GM19023 (cell line): ENCODE measurements around the gene UST.
"Not testable (repeated sequence)": the region's sequence is repeated elsewhere in the genome, so short reads cannot be mapped to it uniquely, and the experiment has no call there.

Experiments used
- ATAC-seq: cut with Tn5 transposase; IDR thresholded peaks from one replicate; pipeline ENCODE4 v1.9.1; 2021; ENCODE audit warnings: mild to moderate bottlenecking, moderate library complexity; ENCODE audit not compliant: unreplicated experiment

UST gene

GRCh38 chr6:148764259-148765020, 17.6 kb downstream of the UST start:
- ATAC-seq: not testable (repeated sequence)

- no peak for ATAC-seq
Observed at GRCh38 chr6:148765898-148766808, 19.3 kb downstream of the UST start.

GRCh38 chr6:148768646-148769270, 21.9 kb downstream of the UST start:
- ATAC-seq: no peak

GRCh38 chr6:148769304-148769968, 22.6 kb downstream of the UST start:
- no peak for ATAC-seq

GRCh38 chr6:148770408-148771211, 23.8 kb downstream of the UST start:
- no peak for ATAC-seq

- no peak for ATAC-seq
Observed at GRCh38 chr6:148771212-148771601, 24.4 kb downstream of the UST start.

- ATAC-seq: no peak
Observed at GRCh38 chr6:148771896-148772554, 25.2 kb downstream of the UST start.

GRCh38 chr6:148775161-148775560, 28.3 kb downstream of the UST start:
- ATAC-seq: no peak

GRCh38 chr6:148776321-148777308, 29.8 kb downstream of the UST start:
- ATAC-seq: no peak

- no peak for ATAC-seq
Observed at GRCh38 chr6:148779142-148779562, 32.3 kb downstream of the UST start.

- ATAC-seq: not testable (repeated sequence)
Observed at GRCh38 chr6:148780423-148780822, 33.6 kb downstream of the UST start.

GRCh38 chr6:148780918-148781436, 34.1 kb downstream of the UST start:
- peak; percentile 93 for ATAC-seq

- no peak for ATAC-seq
Observed at GRCh38 chr6:148789948-148790347, 43.1 kb downstream of the UST start.

- no peak for ATAC-seq
Observed at GRCh38 chr6:148790404-148790803, 43.6 kb downstream of the UST start.

GRCh38 chr6:148790817-148791216, 44.0 kb downstream of the UST start:
- ATAC-seq: no peak

- no peak for ATAC-seq
Observed at GRCh38 chr6:148791372-148791771, 44.5 kb downstream of the UST start.

- no peak for ATAC-seq
Observed at GRCh38 chr6:148793721-148794120, 46.9 kb downstream of the UST start.

- ATAC-seq: no peak
Observed at GRCh38 chr6:148794797-148795196, 48.0 kb downstream of the UST start.
